GM12875 (cell line): ENCODE results near the gene NOS1AP.

Source experiments
- H3K4me3 ChIP-seq: one replicate; pipeline ENCODE4 v1.5.1; 2011; ENCODE audit warnings: low read depth, low read length, control low read depth
- TF ChIP-seq, protein P1 (sequence below): IDR thresholded peaks from 2 replicates; pipeline ENCODE4 v1.5.1; 2011; ENCODE audit warnings: low read depth, mild to moderate bottlenecking, control low read depth, inconsistent platforms, low read length, moderate library complexity, borderline replicate concordance; ENCODE audit not compliant: insufficient read depth

Gene NOS1AP

DNA sequence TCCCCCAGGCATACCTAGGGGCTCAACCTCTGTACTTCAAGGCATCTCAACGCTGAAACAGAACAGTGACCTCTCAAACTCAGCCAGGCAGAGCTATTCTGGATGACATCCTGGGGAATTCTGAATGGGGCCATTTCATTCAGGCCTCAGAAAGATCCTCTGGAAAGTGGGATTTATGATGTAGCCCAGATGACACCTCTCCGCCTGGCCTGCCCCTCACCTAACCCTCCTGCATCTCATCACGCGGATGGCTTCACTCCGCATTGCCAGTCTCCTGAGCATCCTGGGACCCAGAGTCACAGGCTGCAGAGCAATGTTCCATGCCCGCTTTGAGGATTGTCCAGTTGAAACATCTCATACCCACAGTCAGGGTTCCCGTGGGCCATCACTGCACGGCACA, 306.0 kb downstream of the NOS1AP start:
- TF ChIP-seq, protein P1, sequence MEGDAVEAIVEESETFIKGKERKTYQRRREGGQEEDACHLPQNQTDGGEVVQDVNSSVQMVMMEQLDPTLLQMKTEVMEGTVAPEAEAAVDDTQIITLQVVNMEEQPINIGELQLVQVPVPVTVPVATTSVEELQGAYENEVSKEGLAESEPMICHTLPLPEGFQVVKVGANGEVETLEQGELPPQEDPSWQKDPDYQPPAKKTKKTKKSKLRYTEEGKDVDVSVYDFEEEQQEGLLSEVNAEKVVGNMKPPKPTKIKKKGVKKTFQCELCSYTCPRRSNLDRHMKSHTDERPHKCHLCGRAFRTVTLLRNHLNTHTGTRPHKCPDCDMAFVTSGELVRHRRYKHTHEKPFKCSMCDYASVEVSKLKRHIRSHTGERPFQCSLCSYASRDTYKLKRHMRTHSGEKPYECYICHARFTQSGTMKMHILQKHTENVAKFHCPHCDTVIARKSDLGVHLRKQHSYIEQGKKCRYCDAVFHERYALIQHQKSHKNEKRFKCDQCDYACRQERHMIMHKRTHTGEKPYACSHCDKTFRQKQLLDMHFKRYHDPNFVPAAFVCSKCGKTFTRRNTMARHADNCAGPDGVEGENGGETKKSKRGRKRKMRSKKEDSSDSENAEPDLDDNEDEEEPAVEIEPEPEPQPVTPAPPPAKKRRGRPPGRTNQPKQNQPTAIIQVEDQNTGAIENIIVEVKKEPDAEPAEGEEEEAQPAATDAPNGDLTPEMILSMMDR, result no peak
- H3K4me3 ChIP-seq, result no peak overlapping the region

DNA sequence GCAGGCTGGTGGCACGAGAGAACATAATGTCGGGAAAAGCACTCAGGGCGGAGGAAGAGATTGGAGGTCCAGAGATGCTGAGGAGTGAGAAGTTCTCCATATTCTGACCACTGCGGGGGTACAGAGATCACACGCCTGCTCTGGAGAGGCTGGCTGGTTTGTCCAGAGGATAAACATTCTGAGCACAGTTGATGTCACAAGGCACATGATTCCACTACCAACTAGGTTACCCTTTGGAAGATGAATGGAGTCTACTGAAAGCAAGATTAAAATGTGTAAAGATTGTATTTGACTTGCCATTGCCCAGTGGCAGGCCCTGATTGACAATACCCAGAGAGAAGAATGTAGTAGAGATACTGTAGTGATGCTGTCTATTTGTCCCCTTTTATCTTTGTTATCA, 307.2 kb downstream of the NOS1AP start, which contains the start of gene SPATA46:
Gene SPATA46, minus strand, starts transcription at position 164 of the 400 bp plus-strand sequence. Its CDS starts 64 bp downstream, at position 100.
- TF ChIP-seq, protein P1, result no peak
- no peak within 1 kb of the TSS for H3K4me3 ChIP-seq

DNA sequence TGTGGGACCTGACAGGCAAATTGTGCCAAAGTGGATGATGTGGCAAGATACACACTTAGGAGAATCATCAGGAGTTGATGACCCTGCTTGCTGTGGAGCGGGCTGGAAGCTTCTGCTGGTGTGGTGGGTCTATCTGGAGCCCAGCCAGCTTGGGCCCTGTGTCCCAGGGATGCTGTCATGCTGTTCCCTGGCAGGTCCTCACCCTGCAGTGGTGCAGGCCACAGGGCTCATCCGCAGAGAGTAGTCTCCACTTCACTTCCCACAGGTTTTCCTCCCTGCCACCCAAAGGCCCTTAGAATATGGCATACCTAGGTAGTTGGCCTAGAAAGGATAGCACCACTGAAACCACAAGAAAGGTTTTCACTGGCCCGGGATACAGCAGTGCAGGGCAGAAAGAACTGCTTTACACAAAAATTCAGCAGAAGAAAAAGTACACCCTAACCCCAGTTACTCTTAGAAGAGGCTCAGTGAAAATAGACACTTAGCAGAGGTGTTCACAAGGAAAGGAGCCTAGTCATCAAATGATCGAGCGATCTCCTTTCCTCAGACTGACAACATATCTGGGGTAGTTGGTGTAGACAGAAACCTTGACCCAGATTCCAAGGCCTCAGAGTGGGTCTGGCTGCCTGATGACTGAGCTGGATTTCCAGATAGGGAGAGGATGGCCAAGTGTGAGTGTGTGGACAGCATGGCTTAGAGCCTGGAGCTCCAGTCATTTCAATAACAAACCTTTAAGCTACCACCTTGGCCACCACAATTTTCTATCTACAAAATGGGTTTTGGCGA, 310.8 kb downstream of the NOS1AP start:
- no peak overlapping the region for H3K4me3 ChIP-seq
- TF ChIP-seq, protein P1, result no peak

DNA sequence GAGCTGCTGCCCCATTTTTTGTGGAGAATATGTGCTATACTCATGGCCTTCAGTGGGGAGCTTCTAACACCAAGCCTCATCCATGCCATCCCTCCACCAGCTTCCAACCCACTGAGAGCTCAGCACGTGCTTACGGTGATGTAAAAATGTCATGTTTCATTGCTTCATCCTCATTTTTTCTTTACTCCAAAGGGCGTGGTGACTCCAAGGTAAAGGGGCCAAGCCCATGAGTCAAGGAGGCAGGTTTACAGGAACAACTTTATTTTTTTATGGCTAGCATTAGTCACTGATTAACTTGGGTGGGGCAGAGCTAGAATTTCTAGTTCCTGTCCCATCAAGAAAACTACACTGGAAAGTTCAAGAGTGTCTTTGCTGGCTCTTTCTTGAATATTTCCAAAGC, 311.9 kb downstream of the NOS1AP start, which contains the start of gene C1orf226:
Gene C1orf226, plus strand, starts transcription at position 346 of the 400 bp plus-strand sequence. CDS start 174 bp downstream, outside the sequence.
- TF ChIP-seq, protein P1, result no peak
- no peak within 1 kb of the TSS for H3K4me3 ChIP-seq

DNA sequence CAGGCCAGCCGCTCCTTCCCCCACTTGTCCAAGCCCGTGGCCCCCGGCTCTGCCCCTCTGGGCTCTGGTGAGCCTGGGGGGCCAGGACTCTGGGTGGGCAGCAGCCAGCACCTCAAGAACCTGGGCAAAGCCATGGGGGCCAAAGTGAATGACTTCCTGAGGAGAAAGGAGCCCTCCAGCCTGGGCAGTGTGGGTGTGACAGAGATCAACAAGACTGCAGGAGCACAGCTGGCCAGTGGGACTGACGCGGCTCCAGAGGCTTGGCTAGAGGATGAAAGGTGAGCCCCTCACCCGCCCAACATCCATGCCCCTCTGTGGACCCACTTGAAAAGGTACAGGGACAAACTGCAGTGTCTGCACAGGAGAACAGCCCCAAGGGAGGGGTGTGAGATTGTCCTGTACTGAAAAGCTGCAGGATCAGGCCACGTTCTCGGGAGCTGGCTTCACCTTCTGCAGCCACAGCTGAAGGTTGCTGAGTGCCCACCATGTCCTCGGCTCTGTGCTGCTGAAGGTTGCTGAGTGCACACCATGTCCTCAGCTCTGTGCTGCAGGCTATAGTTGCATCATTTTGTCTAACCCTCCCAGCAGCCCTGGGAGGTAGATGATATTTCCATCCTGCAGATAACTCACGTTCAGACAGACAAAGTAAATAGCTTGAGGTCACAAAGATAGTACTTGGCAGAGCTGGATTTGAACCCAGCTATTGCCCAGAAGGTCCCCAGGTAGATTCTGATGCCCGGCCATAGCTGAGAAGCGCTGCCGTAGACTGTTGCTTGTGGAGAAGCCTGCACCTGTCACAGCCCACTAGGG, 312.7 kb downstream of the NOS1AP start:
- H3K4me3 ChIP-seq, result no peak overlapping the region
- TF ChIP-seq, protein P1, result no peak

DNA sequence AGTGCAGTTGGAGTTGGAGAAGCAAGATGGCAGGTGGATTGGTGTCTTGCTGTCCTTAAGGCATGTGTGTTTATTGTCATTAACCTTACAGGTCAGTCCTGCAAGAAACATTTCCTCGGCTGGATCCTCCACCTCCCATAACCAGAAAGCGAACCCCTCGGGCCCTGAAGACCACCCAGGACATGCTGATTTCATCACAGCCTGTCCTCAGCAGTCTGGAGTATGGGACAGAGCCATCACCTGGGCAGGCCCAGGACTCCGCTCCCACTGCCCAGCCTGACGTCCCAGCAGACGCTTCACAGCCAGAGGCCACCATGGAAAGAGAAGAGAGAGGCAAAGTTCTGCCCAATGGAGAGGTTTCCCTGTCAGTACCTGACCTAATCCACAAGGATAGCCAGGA, 313.6 kb downstream of the NOS1AP start:
- TF ChIP-seq, protein P1, result no peak
- H3K4me3 ChIP-seq, result no peak overlapping the region
